HG03108 (cell line): ENCODE measurements around the gene HPCA.

Source experiments
- ATAC-seq: cut with Tn5 transposase; IDR thresholded peaks from one replicate; pipeline ENCODE4 v1.9.1; 2021; ENCODE audit warnings: moderate library complexity; ENCODE audit not compliant: unreplicated experiment

HPCA gene

DNA sequence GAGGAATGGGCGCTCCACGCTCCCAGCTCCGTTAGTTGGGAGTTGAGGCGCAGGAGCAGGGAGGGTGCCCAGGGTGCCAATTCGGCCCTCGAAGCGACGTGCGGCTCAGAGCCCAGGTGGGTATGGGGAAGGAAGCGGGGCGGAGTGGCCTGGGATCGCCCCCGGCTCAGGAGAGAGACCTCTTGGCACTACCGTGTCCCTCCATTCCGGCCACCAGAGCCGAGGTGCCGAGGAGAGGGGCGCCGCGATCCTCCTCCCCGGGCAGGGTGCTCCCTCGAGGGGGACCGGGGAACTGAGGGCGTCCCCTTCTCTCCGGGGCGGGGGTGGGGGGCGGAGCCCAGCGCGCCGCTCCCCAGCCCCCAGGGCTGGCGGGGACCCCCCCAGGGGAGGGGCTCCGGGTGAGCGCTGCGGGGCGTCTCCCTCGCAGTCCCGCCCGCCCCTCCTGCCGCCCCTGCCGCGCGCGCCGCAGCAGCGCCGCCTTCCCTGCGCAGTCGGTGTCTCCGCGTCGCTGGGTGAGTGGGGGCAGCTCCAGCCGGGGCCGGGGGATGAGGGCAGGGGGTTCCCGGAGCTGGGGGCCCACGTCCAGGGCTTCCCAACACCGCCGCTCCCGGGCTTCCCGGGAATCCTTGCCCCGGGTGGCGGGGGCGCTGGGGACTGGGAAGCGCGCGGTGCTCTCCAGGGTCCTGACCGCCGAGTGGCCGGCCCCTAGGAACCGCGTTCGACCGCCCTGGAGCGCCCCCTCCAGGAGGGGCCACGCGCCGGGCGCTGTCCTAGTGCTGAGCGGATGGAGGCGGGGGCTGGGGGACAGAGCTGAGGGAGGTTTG, at the start of gene HPCA:
Gene HPCA (plus strand): TSS at position 488 of the 824 bp plus-strand sequence. CDS start 2,408 bp downstream, outside the sequence.
- ATAC-seq, result no peak

DNA sequence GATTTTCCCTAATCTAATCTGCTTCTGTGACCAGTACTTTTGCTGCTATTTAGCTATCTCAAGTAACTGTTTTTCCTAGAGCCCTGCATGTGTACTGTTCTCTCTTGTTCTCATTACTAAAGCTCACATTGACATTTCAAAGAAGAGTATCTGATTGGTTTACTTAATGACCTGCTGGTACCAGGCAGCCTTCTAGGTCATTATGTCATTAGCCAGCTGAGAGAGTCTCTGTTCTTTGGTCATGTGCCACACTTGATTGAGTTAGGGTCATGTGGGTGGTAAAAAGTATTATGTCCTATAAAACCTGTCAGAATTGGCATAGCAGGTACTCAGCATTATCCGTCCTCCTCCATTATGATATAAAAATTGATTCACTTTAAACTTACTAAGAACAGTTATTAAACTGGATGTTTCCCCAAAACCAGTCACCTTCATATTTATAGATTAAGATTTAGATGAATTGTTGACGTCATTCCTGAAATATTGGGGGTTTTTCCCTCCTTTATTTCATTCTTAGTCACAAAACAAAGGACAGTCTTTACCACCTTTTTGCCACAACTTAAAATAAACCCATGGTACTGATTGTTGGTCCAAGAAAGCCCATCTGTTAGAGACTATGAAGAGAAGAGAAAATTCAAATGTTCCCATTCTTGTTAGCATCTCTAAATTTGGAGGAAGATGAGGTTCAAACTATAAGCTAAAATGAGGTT, 37.8 kb upstream of the HPCA start:
- no peak for ATAC-seq

DNA sequence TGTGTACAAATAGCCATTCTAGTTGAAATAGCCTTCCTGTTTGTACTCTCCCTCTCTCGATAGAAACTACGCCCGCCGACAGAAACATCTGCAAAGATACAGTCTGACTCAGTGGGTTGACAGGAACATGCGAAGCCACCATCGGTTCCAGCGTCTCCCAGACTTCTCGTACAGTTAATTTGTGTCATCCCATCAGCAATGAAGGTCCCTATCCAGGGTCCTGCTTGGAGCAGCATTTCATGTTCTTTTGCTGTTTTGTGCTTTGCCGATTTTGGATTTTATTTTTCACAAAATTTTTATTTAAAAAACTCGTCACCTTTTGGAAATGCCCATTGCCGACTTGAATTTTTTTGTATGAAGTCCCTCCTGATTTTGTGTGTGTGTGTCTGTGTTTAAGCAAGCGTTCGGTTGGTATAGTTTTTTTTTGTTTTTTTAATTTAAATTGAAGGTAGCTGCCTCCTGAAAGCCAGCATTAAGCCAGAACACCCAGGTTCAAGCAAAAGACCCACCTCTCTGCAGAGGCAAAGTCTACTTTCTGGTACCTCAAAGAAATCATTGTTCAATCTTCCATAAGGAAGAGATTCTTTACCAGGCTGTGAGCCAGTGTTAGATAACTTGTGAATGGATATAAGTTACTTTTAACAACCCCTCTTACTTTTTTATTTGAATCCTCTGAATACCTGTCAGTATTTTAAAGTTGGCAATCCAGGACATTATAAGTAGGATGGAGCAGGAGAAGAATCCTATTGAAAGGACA, 30.3 kb upstream of the HPCA start:
- ATAC-seq, result no peak

DNA sequence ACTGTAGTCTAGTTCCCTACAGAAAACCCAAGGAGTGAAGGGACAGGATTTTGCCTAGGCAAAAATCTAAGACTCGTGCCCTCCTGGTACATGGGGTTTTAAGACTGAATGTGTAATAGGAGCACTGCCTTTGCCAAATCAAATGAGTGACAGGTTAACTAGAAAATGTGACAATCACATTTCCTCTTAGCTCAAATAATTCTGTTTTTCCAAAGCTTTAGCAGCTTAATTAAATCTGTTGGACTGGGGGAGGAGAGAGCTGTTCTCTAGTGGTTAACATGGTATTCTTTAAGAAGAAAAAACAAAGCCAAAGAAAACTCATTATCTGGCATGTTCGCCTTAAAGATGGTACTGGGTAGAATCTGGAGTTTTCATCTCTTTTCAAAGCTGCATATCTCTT, 28.2 kb upstream of the HPCA start:
- ATAC-seq, result no peak

DNA sequence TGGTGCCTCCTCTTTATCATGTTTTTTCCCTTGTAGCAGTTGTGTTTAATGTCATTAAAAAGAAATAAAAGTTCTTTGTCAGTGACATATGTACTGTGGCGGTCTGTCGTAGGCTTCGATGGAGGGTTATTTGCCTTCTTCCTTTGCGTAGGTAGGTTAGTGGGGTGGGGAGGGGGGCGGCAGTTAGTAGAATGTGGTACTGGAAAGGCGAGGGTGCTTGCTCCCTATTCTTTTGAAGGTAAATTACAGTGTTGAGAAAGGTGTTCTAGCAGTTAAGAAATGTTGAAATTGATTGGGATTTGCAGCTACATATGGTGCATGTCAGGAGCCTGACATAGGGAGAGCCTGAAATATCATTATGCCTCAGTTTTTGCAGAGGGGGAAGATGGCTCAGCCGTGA, 27.5 kb upstream of the HPCA start:
- ATAC-seq, result no peak

DNA sequence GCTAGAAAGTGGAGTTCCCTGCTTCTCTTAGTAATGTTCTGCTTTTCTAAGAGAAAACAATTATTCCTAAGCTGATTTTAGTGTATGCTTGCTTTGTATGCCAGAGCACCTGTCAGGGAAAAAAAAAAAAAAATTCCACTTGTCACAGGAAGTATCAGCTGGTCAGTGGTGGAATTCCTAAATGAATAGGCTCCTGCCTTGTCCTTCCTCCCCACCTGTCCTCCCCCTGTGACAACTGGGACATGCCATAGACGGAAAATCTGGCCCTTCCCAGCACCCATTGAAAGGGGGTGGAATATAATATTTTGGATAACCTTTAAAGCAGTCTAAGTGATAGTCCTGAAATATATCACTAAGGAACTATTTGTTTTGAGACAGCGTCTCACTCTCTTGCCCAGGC, 26.4 kb upstream of the HPCA start:
- no peak for ATAC-seq

DNA sequence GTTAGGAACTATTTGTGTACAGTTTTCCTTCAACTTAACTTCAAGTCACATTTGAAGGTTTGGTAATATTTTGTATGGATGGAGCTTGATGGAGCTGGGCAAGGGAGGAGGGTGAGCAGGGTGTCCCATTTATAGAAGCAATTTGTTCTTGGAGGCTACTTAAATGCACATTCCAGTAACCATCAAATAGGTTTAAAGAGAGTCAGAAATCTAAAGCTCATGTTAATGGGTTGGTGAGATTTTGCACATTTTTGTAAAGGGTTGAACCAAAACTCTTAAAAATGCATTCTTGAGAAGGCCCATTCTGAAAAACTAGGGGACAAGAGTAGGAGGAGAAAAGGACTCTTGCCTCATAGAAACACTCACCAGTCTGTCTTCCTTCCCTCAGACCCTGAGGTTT, 25.7 kb upstream of the HPCA start:
- ATAC-seq, result no peak

DNA sequence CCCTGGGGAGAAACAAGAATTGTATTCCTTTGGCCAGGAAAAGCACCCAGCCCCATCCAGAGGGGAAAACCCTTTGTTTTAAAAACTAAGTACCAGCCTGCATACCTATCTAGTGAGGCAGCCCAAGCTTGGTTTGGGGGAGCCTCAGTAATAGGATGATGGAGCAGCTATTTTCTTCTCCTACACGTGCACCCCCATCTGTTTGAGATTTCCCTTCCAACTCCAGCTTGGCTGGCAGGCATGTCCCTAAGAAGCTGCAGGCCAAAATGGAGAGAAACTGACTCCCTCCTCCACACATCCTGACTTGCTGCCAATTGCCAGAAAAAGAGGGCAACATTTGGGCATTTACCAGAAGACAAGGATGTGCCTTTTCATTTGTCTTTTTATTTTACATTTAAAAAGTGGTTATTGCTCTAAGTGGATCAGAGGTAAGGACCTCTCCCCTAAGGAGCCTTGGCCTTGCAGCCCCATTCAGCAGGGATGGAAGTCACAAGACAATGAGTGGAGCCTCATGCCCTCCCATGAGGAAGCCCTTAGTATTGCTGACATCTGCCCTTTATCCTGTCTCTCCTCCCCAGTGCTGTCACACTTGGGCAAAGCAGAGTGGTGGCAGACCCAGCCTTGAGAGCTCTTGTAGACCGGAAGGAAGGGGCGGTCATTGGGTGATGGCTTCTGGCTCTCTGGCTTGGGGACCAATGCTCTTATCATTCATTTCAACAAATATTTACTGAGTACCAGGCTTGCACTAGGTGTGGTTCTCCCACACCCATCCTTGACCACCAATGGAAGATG, 24.2 kb upstream of the HPCA start:
- ATAC-seq, result no peak

DNA sequence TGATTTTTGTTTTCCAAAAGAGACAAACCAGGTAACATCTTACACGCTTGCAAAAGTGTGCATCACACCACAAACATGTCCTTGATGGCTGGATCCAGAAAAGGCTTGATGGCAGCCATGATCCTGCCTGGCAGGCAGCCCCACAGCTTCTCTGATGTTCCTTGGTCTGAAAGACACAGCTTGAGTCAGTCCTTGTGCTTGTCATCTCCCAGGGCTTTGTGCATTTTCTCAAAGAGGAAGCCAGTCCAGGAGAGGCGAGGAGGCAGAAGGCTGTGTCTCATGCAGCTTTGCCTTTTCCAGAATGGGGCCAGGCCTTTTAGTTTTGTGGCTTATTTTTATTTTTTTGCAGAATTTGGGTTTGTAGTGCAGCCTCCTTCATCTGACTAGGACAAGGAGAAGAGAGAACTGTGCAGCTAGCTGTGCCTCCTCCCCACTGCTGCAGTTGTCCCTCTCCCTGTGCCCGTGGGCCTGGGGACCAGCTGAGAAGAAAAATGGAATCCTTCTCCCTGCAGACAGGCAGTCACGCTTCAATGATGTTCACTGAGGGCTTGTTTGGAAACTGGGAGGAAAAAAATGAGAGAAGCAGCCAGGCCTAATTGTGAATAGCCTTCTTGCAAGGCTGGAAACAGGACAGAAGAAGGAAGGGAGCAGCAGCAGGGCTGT, 22.9 kb upstream of the HPCA start:
- ATAC-seq, result no peak

DNA sequence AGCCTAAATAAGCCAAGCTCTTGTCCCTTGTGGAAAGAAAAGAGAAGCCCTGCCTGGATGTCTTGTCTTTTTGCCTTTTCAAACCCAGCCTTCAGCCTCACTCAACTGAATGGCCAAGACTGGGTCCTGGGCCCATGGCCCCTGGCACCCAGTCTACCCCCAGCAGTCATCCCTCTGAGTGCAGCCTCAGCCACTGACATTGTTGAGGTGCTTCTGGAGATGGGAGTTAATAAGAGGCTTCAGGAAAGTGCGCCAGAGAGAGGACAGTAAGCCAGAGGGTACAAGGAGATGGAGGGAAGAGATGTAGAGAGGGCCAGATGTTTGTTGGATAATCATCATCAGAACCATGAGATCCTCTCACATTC, 22.4 kb upstream of the HPCA start:
- no peak for ATAC-seq

DNA sequence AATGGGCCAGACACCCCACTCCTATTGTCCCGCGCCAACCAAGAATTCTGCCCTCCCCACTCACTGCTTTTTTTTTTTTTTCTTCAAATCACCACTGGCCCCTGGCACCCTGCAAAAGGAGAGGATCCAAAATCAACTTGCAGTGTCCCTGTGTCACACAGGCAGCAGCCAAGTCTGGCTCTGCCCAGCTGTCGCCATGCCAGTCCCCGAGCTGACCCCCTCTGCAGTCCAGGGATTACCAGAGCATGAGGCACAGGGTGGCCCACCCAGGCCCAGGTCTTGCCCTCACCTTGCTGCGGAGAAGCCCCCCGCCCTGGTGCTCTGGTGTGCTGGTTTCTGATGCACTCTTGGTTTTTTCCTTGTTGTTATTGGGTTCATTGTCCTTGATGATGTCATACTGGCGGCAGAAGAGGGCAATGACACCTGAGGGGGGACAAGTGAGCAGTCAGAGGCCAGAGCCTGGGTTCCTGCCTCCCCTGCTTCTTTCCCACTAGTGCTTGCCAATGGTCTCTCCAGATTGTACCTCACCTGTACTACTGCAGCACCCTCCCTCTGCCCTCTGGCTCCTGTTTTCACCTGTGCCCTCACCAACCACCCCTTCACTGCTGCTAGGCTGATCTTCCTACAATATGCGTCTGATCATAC, 21.8 kb upstream of the HPCA start:
- no peak for ATAC-seq

DNA sequence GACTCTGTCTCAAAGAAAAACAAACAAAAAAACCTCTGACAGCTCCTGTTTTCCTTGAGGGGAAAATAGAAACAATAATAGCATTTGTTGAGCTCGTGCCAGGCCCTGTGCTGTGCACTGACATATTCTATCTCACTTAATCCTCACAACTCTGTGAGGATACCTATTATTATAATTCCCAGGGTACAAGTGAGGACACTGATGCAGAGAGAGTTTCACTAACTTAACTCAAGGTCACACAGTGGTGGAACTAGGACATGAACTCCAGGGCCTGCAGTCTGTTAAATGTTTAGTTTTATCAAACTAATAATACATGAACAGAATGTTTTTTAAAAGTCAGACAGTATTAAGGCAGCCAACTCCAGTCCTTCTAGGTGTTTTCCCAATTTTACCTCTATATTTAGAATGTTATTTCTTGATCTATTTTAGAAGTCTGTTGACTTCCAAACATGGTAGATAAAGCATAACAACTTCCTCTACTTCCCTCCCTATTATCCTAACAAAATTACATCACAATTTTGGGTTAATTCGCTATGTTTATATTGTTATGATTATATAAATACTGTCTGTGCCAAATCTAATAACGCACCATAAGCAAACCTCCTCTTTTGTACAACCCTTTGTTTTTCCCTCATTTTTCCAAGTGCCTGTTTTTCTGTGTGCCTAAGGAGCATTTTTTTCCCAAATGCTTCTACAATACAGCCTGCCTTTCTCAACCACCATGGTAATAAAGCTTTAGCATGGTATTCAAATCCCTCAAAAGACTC, 20.5 kb upstream of the HPCA start:
- ATAC-seq, result no peak

DNA sequence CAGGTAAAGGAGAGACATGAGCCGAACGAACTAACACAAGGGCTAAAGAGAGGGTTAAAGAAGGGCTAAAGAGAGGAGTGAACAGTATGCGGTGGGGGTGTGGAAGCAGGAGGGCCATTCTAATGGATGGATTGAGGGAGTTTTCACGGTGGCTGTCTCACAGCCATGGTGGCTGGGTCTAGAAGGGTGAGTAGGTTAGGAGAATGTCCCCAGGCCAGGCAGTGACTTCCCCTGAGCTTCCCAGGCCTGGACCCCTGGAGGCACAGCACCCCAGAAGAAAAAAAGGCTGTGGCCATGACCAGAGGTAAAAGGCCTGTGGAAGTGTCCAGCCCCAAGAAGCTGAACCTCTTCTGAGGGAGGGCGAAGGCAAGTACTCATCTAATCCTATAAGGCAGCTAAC, 19.1 kb upstream of the HPCA start:
- no peak for ATAC-seq

DNA sequence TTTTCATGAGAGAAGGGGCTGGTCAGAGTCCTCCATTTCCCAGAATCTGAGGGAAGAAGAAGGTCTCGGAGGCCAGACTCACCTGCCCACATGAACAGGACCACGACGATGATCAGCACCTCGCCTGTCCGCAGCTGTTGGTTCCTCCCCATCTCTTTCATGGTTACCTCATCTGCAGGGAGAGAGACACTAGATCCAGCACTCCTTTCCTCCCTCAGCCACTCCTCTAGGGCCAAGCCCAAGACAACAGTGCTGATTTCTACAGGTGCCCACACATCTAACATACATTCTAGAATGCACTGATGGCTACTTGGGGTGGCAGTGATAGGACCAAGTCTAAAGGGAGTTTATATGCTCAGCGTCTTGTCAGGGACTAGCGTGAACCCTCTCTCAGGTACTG, 18.6 kb upstream of the HPCA start:
- ATAC-seq, result no peak

DNA sequence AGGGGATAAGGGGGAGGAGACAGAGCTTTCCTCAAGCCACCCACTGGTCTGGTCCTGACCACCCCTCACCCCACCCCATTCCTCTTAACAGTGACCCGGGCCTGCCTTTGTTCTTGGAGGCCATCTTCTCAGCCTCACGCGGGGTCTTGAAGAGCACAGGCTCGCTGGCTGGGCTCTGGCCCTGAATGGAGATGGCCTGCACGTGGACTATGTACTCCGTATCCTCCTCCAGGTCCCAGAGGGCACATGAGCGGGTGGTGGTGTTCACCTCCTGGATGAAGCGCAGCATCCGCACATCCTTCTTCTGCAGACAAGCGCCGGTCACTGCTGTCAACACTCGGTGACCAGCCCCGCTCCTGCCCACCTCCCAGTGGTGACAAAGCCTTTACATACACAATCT, 18.2 kb upstream of the HPCA start:
- ATAC-seq, result no peak

DNA sequence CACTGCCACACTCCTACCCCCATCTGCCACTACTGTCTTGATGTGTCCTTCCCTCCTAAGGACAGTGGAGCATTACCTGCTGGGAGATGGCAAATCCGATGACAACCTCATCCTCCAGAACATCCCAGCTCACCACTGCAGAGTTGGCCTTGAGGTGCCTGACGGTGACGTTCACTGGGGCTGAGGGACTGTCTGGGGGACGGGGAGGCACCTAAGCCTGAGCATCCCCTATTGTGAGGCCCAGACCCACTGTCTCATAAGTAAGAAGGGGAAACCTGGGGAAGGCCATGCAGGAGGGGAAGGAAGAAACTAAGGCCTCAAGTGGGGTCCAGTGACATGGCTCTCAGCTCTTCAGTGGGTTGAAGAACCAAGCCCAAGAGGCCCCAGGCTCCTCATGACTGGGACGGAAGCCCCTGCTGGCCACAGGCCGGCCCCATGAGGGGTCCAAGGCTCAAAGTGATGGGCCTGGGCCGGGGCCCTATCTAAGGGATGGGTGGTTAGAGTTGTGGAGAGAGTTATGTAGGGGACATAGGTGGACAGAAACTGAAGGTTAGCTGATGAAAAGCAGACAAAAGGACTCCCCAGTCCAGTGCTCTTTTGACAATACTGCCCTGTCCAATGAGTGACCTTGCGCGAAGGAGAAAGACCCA, 17.4 kb upstream of the HPCA start:
- no peak for ATAC-seq

DNA sequence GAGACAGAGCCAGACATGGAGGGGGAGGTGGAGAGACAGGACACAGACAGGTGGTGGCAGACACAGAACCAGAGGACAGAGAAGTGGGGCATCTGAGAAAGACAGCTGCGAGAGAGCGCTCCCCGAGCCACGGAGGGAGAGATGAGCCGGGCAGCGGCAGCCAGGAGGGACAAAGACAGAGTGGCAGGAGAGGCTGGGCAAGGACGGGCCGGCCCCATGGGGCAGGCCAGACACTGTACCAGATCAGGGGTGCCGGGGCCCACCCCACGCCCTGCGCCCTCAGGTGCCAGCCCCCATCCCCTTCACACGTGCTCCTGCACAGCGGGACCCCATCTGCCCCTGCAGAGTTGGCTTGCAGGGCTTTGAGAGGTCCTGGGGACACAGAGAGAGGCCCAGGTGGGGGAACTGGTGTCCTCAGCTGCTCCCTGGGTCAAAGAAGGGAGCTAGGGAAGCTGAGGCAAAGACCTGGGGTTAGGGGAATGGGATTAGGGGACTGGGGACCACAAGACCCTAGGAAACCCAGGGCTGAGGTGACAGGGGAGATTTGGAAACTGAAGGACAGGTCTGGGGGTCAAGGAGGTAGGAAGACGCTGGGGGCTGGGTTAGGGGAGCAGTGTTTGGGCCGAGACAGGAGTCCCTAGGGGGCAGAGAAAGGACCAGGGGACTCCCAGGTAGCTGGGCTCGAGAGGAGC, 16.2 kb upstream of the HPCA start:
- ATAC-seq, result no peak
